Lower lobe of right lung (tissue), 2 donors: Measurements from ENCODE around the gene CHRNA9. TPM values are rescaled to one million over a fixed set of nuclear protein-coding genes. Genes with fewer than 3 reads are reported as not detected.

Source experiments
- ATAC-seq, 2 donors: fragments of 200-7000 bp; cut with Tn5 transposase; one replicate each; pipeline ENCODE4 v1.9.1; 2020 to 2022; ENCODE audit warnings: mild to moderate bottlenecking in 2 of 2, moderate library complexity in 2 of 2
- DNase-seq: peaks from one replicate; pipeline ENCODE4 v3.0.0-alpha.2; 2020
- H3K27ac ChIP-seq: fragments of 200-600 bp; one replicate; pipeline ENCODE4 v1.8.0; 2022
- H3K27me3 ChIP-seq: fragments of 200-600 bp; one replicate; pipeline ENCODE4 v1.8.0; 2022; ENCODE audit warnings: low read depth
- H3K36me3 ChIP-seq: fragments of 200-600 bp; one replicate; pipeline ENCODE4 v1.8.0; 2022; ENCODE audit warnings: mild to moderate bottlenecking
- H3K4me1 ChIP-seq: fragments of 200-600 bp; one replicate; pipeline ENCODE4 v1.8.0; 2022
- H3K4me3 ChIP-seq: fragments of 200-600 bp; one replicate; pipeline ENCODE4 v1.8.0; 2022; ENCODE audit warnings: mild to moderate bottlenecking
- H3K9me3 ChIP-seq: fragments of 200-600 bp; one replicate; pipeline ENCODE4 v1.8.0; 2022
- intact Hi-C: fragments of 100-400 bp; cut with DNase I; formaldehyde crosslinking; loops from one replicate; pipeline ENCODE4 v1.11.0; 2022
- total RNA-seq: library from RNA; stranded (reverse); fragmentation: NEBNext Ultra II Directional; extraction: Animal tissue kit (Norgen Biotek cat#: 25700); gene quantifications from one replicate; pipeline ENCODE4 v1.2.1, GENCODE V29; 2021
- TF ChIP-seq, protein P1 (sequence below): fragments of 200-600 bp; IDR thresholded peaks from one replicate; pipeline ENCODE4 v1.8.0; 2022; ENCODE audit warnings: antibody characterized with exemption, mild to moderate bottlenecking
- donor health status: DM: no; HTN: yes; CAD: no; lungs with severe emphysema.

Gene CHRNA9
- total RNA-seq, 1 donor from 2014 or later, result not detected

DNA sequence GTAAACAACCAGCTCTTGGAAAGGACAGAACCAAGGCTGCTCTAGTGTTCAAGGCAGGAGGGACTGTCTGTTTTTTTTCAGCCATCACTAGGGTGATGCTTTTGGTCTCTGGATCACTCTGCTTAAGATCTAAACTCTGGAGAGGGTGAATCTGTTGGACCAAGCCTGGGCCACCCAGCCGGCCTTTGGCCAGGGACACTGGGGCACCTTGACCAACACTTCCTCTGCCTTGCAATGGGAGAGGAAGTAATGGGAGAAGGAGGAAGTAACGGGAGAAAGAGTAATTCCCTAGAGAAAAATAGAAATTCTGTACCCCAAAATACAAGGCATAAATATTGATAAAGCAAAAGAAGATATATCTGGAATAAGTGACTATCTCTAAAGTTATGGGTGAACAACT is 12.9 kb downstream of the CHRNA9 start:
- H3K4me3 ChIP-seq, result no peak overlapping the region
- H3K36me3 ChIP-seq, result no peaks in the 10 kb centered on the region
- no peak for ATAC-seq
- intact Hi-C loops, result no loop called here
- no peak overlapping the region for H3K27ac ChIP-seq
- TF ChIP-seq, protein P1, sequence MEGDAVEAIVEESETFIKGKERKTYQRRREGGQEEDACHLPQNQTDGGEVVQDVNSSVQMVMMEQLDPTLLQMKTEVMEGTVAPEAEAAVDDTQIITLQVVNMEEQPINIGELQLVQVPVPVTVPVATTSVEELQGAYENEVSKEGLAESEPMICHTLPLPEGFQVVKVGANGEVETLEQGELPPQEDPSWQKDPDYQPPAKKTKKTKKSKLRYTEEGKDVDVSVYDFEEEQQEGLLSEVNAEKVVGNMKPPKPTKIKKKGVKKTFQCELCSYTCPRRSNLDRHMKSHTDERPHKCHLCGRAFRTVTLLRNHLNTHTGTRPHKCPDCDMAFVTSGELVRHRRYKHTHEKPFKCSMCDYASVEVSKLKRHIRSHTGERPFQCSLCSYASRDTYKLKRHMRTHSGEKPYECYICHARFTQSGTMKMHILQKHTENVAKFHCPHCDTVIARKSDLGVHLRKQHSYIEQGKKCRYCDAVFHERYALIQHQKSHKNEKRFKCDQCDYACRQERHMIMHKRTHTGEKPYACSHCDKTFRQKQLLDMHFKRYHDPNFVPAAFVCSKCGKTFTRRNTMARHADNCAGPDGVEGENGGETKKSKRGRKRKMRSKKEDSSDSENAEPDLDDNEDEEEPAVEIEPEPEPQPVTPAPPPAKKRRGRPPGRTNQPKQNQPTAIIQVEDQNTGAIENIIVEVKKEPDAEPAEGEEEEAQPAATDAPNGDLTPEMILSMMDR, result no peak
- no peak for DNase-seq
- H3K4me1 ChIP-seq, result no peaks in the 10 kb centered on the region
- no peaks in the 10 kb centered on the region for H3K27me3 ChIP-seq
- no peaks in the 10 kb centered on the region for H3K9me3 ChIP-seq

DNA sequence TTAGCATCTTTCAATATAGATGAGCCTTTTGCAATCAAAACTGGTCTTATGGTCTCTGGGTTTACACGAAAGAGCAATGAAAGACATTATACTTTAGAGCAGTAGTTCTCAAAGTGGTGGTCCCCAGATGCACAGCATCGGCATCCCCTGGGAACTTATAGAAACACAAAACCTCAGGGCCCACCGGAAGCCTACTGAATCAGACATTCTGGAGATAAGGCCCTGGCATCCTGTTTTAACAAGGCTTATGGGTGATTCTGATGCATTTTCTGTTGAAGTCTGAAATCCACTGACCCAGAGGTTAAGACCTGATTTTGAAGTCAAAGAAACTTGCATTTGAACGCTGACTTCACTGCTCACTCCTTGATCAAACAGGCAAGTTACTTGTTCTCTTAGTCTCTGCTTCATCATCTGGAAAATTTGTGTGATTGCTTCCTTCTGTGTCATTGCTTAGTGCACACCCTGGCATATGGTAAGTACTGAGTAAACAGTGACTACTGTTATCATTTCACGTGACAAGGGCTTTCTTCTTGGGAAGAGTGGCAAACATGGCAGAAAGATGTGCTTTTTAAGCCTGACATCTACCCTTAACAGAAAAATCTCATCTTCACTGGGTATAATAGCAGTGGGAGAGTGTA is 14.5 kb downstream of the CHRNA9 start:
- H3K36me3 ChIP-seq, result no peaks in the 10 kb centered on the region
- TF ChIP-seq, protein P1, result no peak
- no peak overlapping the region for H3K4me3 ChIP-seq
- no peak overlapping the region for H3K27ac ChIP-seq
- DNase-seq (no peak), ATAC-seq (no peak)
- no peaks in the 10 kb centered on the region for H3K4me1 ChIP-seq
- H3K27me3 ChIP-seq, result no peaks in the 10 kb centered on the region
- H3K9me3 ChIP-seq, result no peaks in the 10 kb centered on the region
- intact Hi-C loops, result no loop called here

DNA sequence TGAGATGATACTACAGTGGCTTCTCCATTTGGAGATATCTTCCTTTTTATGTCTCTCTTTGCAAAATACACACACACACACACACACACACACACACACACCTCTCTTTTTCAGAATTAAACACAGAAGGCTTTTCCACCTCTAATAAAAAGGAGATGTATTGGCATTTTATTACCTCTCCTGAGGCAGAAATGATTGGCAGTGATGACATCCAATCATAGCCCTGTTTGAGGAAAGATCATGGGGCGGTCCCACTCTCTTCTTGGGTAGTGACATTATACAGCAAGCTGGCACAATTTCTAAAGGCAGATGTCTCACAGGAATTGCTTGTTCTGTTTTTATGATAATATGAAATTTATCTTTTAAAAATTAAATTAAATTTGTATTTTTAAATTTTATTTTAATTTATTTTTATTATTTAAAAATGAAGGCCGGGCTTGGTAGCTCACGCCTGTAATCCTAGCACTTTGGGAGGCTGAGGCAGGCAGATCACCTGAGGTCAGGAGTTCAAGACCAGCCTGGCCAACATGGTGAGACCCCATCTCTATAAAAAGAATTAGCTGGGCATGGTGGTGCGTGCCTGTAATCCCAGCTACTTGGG is 15.6 kb downstream of the CHRNA9 start:
- Histone ChIP-seq H3K36me3 (no peaks in the 10 kb centered on the region), H3K27ac (no peak overlapping the region), H3K4me3 (no peak overlapping the region), H3K27me3 (no peaks in the 10 kb centered on the region), H3K9me3 (no peaks in the 10 kb centered on the region), H3K4me1 (no peaks in the 10 kb centered on the region)
- DNase-seq, result no peak
- TF ChIP-seq, protein P1, result no peak
- intact Hi-C loops, result no loop called here
- ATAC-seq, result no peak

DNA sequence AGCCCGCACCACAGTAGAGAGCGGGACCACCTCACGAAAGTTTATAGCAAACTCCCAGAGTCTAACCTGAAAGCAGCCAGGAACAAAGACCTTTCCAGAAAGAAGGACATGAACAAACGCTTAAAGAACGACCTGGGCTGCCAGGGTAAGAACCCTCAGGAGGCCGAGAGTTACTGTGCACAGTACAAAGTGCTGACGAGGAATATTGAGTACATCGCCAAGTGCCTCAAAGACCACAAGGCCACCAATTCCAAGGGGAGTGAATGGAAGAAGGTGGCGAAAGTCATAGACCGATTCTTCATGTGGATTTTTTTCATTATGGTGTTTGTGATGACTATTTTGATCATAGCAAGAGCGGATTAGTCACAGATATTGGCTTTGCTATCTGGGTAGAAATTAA is 19.0 kb downstream of the CHRNA9 start:
- Histone ChIP-seq H3K36me3 (no peaks in the 10 kb centered on the region), H3K4me3 (no peak overlapping the region), H3K4me1 (no peaks in the 10 kb centered on the region), H3K27ac (no peak overlapping the region), H3K27me3 (no peaks in the 10 kb centered on the region), H3K9me3 (no peaks in the 10 kb centered on the region)
- TF ChIP-seq, protein P1, result no peak
- intact Hi-C loops, result no loop called here
- no peak for DNase-seq
- ATAC-seq, result no peak

DNA sequence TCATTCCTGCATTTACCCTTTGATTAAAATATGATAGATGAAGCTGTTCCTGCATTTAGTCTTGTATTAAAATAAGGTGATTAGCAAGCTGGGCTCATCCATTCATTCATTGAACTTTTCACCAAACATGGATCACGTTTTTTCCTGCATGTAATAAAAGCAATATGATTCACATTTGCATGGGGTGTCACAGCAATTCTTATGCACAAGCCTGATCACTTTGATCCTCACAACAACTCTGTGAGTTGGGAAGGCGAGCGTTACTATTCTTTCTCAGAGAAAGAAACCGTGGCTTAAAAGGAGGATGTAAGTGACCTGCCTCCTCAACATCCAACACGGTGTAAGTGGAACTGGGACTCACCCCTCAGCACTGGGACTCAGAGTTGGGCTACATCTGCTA is 20.0 kb downstream of the CHRNA9 start:
- no peak overlapping the region for H3K27ac ChIP-seq
- no peaks in the 10 kb centered on the region for H3K36me3 ChIP-seq
- TF ChIP-seq, protein P1, result no peak
- H3K27me3 ChIP-seq, result no peaks in the 10 kb centered on the region
- H3K4me1 ChIP-seq, result no peaks in the 10 kb centered on the region
- ATAC-seq (no peak), DNase-seq (no peak)
- intact Hi-C loops, result no loop called here
- no peak overlapping the region for H3K4me3 ChIP-seq
- no peaks in the 10 kb centered on the region for H3K9me3 ChIP-seq
